ENCODE measurements around the gene BCL11A. TPM values are rescaled to one million over a fixed set of nuclear protein-coding genes. Genes with fewer than 3 reads are reported as not detected.

Gene BCL11A
- polyA plus RNA-seq, 1 donor: 28.2 TPM

DNA sequence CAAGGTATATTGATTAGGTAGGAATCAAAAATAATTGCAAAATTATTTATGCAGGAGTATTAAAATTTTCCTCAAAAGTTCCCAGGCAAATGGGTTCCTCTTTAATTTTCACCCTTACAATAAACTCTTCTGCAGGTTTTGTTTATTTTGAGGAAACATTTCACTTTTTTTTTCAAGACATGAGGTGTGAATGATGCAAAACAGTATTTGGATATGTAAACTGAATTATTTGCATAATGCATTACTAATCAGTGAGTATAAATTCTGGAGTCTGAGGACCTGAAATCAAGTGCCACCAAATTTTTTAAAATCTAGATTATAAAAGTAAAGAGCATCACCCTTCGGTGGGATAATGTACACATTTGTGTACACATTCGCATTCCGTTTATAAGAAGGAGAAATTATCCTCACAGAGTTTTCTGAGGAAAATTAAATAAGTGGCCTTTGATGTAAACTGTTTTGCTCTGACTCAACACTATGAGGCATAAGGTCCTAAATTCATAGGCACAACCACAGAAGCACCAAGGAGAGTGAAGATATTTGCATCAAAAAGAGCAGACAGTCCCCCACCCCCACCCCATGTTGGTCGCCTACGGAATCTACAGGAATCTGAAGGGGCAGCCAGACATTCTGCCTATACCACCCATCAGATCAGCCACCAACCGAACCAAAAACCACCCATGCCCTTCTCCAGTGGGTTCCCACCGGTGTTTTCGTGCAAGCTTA lies 33.1 kb downstream of the BCL11A start:
- peaks cover 27% of the 10 kb centered on the region for H3K4me1 ChIP-seq (ENCODE audit: control insufficient read depth, insufficient read depth, low read length)
- WGBS (ENCODE audit: insufficient coverage, low lambda C conversion rate): no CpG with 5 or more reads among the region's 8 CpGs
- H3K27ac ChIP-seq (ENCODE audit: low read length): no peak overlapping the region
- DNase-seq: no peak
- H3K27me3 ChIP-seq (ENCODE audit: control insufficient read depth, insufficient read depth, low read length): no peaks in the 10 kb centered on the region
- no peaks in the 10 kb centered on the region for H3K9me3 ChIP-seq (ENCODE audit: control insufficient read depth, low read depth, low read length)
- no peak overlapping the region for H3K4me3 ChIP-seq (ENCODE audit: low read length)
- H3K36me3 ChIP-seq (ENCODE audit: control insufficient read depth, insufficient read depth, low read length): peaks cover 10% of the 10 kb centered on the region

- Histone ChIP-seq H3K27me3 (ENCODE audit: control insufficient read depth, insufficient read depth, low read length) (no peaks in the 10 kb centered on the region), H3K4me1 (ENCODE audit: control insufficient read depth, insufficient read depth, low read length) (peaks cover 34% of the 10 kb centered on the region), H3K4me3 (ENCODE audit: low read length) (no peak overlapping the region), H3K27ac (ENCODE audit: low read length) (no peak overlapping the region), H3K36me3 (ENCODE audit: control insufficient read depth, insufficient read depth, low read length) (peaks cover 10% of the 10 kb centered on the region), H3K9me3 (ENCODE audit: control insufficient read depth, low read depth, low read length) (no peaks in the 10 kb centered on the region)
- no peak for DNase-seq
- 100% methylated on average over 1 of the region's 7 CpGs for WGBS (ENCODE audit: insufficient coverage, low lambda C conversion rate)
Measured at GRCh38 chr2:60519231-60519863, 34.1 kb downstream of the BCL11A start.

DNA sequence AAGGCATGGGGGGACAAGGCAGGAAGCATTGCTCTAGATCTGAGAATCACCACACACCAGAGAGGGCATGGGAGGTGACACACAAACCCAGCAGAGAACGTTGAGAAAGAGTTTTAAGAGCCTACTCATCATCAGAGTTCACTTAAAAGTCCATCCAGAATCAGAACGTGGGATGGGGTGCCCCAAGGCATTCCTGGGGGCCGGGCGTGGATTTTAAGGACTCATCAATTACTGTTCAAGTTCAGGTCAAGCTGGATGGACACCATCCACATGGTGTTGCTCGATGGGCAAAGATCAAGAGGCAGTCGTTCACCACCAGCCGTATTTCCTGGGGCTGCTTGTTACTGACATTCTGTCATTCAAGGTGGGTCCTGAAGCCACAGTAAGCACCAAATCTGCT lies 34.9 kb downstream of the BCL11A start:
- Histone ChIP-seq H3K4me3 (ENCODE audit: low read length) (no peak overlapping the region), H3K9me3 (ENCODE audit: control insufficient read depth, low read depth, low read length) (no peaks in the 10 kb centered on the region), H3K27me3 (ENCODE audit: control insufficient read depth, insufficient read depth, low read length) (no peaks in the 10 kb centered on the region), H3K4me1 (ENCODE audit: control insufficient read depth, insufficient read depth, low read length) (peaks cover 36% of the 10 kb centered on the region), H3K36me3 (ENCODE audit: control insufficient read depth, insufficient read depth, low read length) (peaks cover 10% of the 10 kb centered on the region), H3K27ac (ENCODE audit: low read length) (no peak overlapping the region)
- no CpG with 5 or more reads among the region's 7 CpGs for WGBS (ENCODE audit: insufficient coverage, low lambda C conversion rate)
- no peak for DNase-seq

DNA sequence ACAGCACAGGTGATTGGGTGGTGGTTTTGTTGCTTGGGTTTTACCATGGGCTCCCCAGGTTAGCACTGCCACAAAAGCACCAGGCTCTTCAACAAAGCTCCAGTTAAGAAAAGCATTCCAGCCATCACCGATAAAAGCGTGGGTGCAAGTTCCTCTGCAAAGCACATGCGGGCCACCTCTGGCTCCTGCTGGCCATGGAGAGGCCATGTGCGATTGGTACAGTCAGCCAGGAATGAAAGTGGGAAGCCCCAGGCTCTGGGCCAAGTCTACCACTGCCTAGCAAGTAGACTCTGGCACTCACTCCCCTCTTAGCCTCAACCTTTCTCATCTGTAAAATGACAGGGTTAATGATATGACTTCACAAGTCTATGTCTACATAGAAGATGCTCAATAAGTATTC lies 36.0 kb downstream of the BCL11A start:
- DNase-seq: no peak
- Histone ChIP-seq H3K27ac (ENCODE audit: low read length) (no peak overlapping the region), H3K9me3 (ENCODE audit: control insufficient read depth, low read depth, low read length) (no peaks in the 10 kb centered on the region), H3K36me3 (ENCODE audit: control insufficient read depth, insufficient read depth, low read length) (peaks cover 10% of the 10 kb centered on the region), H3K4me3 (ENCODE audit: low read length) (no peak overlapping the region), H3K4me1 (ENCODE audit: control insufficient read depth, insufficient read depth, low read length) (peaks cover 40% of the 10 kb centered on the region), H3K27me3 (ENCODE audit: control insufficient read depth, insufficient read depth, low read length) (no peaks in the 10 kb centered on the region)
- WGBS (ENCODE audit: insufficient coverage, low lambda C conversion rate): no CpG with 5 or more reads among the region's 4 CpGs

GRCh38 chr2:60516826-60517225 lies 36.6 kb downstream of the BCL11A start:
- Histone ChIP-seq H3K36me3 (ENCODE audit: control insufficient read depth, insufficient read depth, low read length) (peaks cover 10% of the 10 kb centered on the region), H3K9me3 (ENCODE audit: control insufficient read depth, low read depth, low read length) (no peaks in the 10 kb centered on the region), H3K4me3 (ENCODE audit: low read length) (no peak overlapping the region), H3K27ac (ENCODE audit: low read length) (no peak overlapping the region), H3K27me3 (ENCODE audit: control insufficient read depth, insufficient read depth, low read length) (no peaks in the 10 kb centered on the region), H3K4me1 (ENCODE audit: control insufficient read depth, insufficient read depth, low read length) (peaks cover 45% of the 10 kb centered on the region)
- no peak for DNase-seq
- 95% methylated on average over 4 of the region's 4 CpGs for WGBS (ENCODE audit: insufficient coverage, low lambda C conversion rate)

- peak in 1 of 2 donors; percentile 51 for DNase-seq
Measured at GRCh38 chr2:60516383-60516811, 37.1 kb downstream of the BCL11A start.

DNA sequence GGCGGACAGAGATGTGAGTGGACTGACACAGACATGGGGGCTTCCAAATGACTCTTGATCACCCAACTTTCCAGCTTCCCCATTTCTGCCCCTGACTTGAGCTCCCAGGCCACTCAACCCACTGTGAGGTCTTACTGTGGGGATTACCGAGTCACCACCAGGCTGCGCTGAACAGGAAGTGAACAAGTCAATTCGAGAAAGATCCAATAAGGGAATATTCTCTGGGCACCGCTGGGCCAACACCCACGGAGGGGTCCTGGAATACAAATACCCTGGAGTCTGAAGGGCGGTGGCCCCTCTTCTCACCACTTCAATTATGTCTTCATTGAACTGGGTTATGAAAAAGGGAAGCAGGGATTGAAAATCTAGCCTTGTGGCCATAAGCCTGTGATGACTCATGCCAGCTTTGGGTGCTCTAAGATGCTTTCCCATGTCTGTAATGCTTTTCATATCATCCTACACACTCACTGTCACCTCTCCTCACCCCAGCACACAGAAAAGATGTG lies 37.7 kb downstream of the BCL11A start:
- Histone ChIP-seq H3K9me3 (ENCODE audit: control insufficient read depth, low read depth, low read length) (no peaks in the 10 kb centered on the region), H3K27me3 (ENCODE audit: control insufficient read depth, insufficient read depth, low read length) (no peaks in the 10 kb centered on the region), H3K4me1 (ENCODE audit: control insufficient read depth, insufficient read depth, low read length) (peaks cover 47% of the 10 kb centered on the region), H3K36me3 (ENCODE audit: control insufficient read depth, insufficient read depth, low read length) (peaks cover 4% of the 10 kb centered on the region), H3K27ac (ENCODE audit: low read length) (no peak overlapping the region), H3K4me3 (ENCODE audit: low read length) (no peak overlapping the region)
- no peak for DNase-seq
- WGBS (ENCODE audit: insufficient coverage, low lambda C conversion rate): no CpG with 5 or more reads among the region's 7 CpGs

More at GRCh38 chr2:60516383-60516811, 37.1 kb downstream of the BCL11A start:
- no peak overlapping the region for H3K4me3 ChIP-seq (ENCODE audit: low read length)
- peaks cover 6% of the 10 kb centered on the region for H3K36me3 ChIP-seq (ENCODE audit: control insufficient read depth, insufficient read depth, low read length)
- H3K27ac ChIP-seq (ENCODE audit: low read length): no peak overlapping the region
- no peaks in the 10 kb centered on the region for H3K9me3 ChIP-seq (ENCODE audit: control insufficient read depth, low read depth, low read length)
- H3K27me3 ChIP-seq (ENCODE audit: control insufficient read depth, insufficient read depth, low read length): no peaks in the 10 kb centered on the region
- no CpG with 5 or more reads among the region's 6 CpGs for WGBS (ENCODE audit: insufficient coverage, low lambda C conversion rate)
- H3K4me1 ChIP-seq (ENCODE audit: control insufficient read depth, insufficient read depth, low read length): peaks cover 47% of the 10 kb centered on the region

DNA sequence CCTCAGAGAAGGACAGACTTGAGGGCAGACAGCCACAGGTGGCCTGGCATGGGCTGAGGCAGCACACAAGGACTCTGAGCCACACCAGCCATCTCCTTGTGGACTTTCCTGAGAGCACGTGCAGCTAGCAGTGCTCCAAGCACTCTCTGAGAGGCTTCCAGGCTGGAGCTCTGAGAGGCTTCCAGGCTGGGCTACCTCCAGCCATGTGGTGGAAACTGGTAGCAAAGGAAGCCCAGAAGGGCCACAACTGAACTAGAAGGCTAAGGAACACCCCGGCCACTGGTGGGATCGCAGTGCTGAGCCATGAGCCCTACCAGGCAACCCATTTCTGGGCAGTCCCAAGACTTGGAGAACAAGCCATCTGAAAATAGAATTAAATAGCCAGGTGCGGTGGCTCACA lies 39.5 kb downstream of the BCL11A start:
- Histone ChIP-seq H3K36me3 (ENCODE audit: control insufficient read depth, insufficient read depth, low read length) (peaks cover 4% of the 10 kb centered on the region), H3K27ac (ENCODE audit: low read length) (no peak overlapping the region), H3K4me3 (ENCODE audit: low read length) (no peak overlapping the region), H3K27me3 (ENCODE audit: control insufficient read depth, insufficient read depth, low read length) (no peaks in the 10 kb centered on the region), H3K4me1 (ENCODE audit: control insufficient read depth, insufficient read depth, low read length) (peaks cover 50% of the 10 kb centered on the region), H3K9me3 (ENCODE audit: control insufficient read depth, low read depth, low read length) (no peaks in the 10 kb centered on the region)
- peak in 1 of 2 donors; percentile 27 for DNase-seq
- no CpG with 5 or more reads among the region's 4 CpGs for WGBS (ENCODE audit: insufficient coverage, low lambda C conversion rate)

DNA sequence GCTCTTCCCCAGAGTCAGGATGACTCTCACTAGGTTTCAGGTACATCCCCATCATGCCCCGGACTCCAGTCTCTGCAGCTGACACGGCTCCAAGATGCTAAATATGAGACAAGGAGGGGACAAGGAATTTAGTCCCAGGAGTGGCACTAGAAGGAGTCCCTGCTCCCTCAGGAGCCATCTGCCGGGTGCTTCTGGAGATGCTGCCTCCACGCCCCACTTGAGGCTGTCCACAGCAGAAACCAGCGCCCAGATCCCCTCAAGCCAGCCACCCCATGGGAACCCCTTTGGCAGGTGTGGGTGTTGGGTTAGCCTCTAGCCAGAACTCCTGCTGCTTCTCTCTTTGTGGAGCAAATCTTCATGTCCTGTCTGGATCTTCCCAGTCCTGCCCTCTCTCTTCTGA lies 40.3 kb downstream of the BCL11A start:
- Histone ChIP-seq H3K27me3 (ENCODE audit: control insufficient read depth, insufficient read depth, low read length) (no peaks in the 10 kb centered on the region), H3K27ac (ENCODE audit: low read length) (peak overlapping the region; percentile 41), H3K36me3 (ENCODE audit: control insufficient read depth, insufficient read depth, low read length) (no peaks in the 10 kb centered on the region), H3K4me1 (ENCODE audit: control insufficient read depth, insufficient read depth, low read length) (peaks cover 58% of the 10 kb centered on the region), H3K4me3 (ENCODE audit: low read length) (no peak overlapping the region), H3K9me3 (ENCODE audit: control insufficient read depth, low read depth, low read length) (no peaks in the 10 kb centered on the region)
- WGBS (ENCODE audit: insufficient coverage, low lambda C conversion rate): no CpG with 5 or more reads among the region's 5 CpGs
- DNase-seq: no peak

GRCh38 chr2:60512641-60513040 lies 40.8 kb downstream of the BCL11A start:
- no CpG with 5 or more reads among the region's 6 CpGs for WGBS (ENCODE audit: insufficient coverage, low lambda C conversion rate)
- Histone ChIP-seq H3K9me3 (ENCODE audit: control insufficient read depth, low read depth, low read length) (no peaks in the 10 kb centered on the region), H3K4me1 (ENCODE audit: control insufficient read depth, insufficient read depth, low read length) (peaks cover 63% of the 10 kb centered on the region), H3K27me3 (ENCODE audit: control insufficient read depth, insufficient read depth, low read length) (no peaks in the 10 kb centered on the region), H3K36me3 (ENCODE audit: control insufficient read depth, insufficient read depth, low read length) (no peaks in the 10 kb centered on the region), H3K27ac (ENCODE audit: low read length) (peak overlapping the region; percentile 41), H3K4me3 (ENCODE audit: low read length) (no peak overlapping the region)
- peak in 1 of 2 donors; percentile 77 for DNase-seq
